ENCODE results near the gene SCT. TPM values are rescaled to one million over a fixed set of nuclear protein-coding genes. Genes with fewer than 3 reads are reported as not detected.

Gene SCT
- total RNA-seq, 4 donors from 2014 or later = 12.6 TPM; not detected in 3

DNA sequence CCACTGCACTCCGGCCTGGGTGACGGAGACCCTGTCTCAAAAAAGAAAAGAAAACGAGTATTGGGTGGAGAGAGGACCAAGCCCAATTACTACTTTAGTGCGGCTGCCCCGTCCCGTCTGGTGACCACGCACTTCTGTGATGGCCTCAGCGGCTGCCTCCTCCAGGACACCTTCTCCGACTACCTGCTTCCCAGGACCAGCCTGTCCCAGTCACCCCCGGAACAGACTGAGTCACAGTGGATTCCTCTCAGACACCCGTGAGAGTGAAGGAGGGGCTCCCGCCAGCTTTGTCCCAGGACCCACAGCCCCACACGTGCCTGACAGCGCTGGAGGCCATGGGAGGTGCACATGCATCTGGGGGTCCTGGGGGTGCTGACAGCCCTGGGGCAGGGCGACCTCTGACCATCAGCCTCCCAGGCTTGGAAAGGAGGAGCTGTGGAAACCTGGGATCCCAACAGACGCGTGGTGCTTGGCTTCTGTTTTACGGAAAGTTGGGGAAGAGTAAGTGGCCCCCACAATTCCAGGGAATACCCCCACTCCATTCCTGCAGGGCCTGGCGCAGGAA, 14.9 kb upstream of the SCT start:
- TF ChIP-seq POLR2A (IDR thresholded peaks at IDR 0.05) = no peak
- TF ChIP-seq, protein P1, sequence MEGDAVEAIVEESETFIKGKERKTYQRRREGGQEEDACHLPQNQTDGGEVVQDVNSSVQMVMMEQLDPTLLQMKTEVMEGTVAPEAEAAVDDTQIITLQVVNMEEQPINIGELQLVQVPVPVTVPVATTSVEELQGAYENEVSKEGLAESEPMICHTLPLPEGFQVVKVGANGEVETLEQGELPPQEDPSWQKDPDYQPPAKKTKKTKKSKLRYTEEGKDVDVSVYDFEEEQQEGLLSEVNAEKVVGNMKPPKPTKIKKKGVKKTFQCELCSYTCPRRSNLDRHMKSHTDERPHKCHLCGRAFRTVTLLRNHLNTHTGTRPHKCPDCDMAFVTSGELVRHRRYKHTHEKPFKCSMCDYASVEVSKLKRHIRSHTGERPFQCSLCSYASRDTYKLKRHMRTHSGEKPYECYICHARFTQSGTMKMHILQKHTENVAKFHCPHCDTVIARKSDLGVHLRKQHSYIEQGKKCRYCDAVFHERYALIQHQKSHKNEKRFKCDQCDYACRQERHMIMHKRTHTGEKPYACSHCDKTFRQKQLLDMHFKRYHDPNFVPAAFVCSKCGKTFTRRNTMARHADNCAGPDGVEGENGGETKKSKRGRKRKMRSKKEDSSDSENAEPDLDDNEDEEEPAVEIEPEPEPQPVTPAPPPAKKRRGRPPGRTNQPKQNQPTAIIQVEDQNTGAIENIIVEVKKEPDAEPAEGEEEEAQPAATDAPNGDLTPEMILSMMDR (IDR thresholded peaks at IDR 0.05) = no peak
- DNase-seq = peak in 1 of 3 donors; percentile 37
- Histone ChIP-seq H3K4me3 (no peak overlapping the region), H3K36me3 (peaks cover 0 to 13% (median 0%) of the 10 kb centered on the region in 3 donors), H3K4me1 (peaks cover 0 to 17% (median 7%) of the 10 kb centered on the region in 4 donors), H3K27me3 (peaks cover 0 to 10% of the 10 kb centered on the region in 2 donors), H3K9me3 (no peaks in the 10 kb centered on the region), H3K27ac (no peak overlapping the region)

DNA sequence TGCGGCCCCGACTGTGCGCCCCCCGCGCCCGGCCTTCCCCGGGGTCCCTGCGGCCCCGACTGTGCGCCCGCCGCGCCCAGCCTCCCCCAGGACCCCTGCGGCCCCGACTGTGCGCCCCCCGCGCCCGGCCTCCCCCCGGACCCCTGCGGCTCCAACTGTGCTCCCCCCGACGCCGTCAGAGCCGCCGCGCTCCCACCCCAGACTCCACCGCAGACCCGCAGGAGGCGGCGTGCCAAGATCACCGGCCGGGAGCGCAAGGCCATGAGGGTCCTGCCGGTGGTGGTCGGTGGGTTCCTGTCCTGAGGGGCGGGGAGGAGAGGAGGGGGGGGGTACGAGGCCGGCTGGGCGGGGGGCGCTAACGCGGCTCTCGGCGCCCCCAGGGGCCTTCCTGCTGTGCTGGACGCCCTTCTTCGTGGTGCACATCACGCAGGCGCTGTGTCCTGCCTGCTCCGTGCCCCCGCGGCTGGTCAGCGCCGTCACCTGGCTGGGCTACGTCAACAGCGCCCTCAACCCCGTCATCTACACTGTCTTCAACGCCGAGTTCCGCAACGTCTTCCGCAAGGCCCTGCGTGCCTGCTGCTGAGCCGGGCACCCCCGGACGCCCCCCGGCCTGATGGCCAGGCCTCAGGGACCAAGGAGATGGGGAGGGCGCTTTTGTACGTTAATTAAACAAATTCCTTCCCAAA, 13.2 kb upstream of the SCT start:
- peak in 1 of 3 donors; percentile 44 for DNase-seq
- Histone ChIP-seq H3K4me1 (peaks cover 0 to 20% (median 11%) of the 10 kb centered on the region in 4 donors), H3K27ac (no peak overlapping the region), H3K27me3 (peaks cover 0 to 10% of the 10 kb centered on the region in 2 donors), H3K36me3 (peaks cover 0 to 13% (median 0%) of the 10 kb centered on the region in 3 donors), H3K4me3 (peak overlapping the region in 1 of 4 donors; percentile 12), H3K9me3 (no peaks in the 10 kb centered on the region)
- no peak for TF ChIP-seq POLR2A (IDR thresholded peaks at IDR 0.05)
- TF ChIP-seq, protein P1 (IDR thresholded peaks at IDR 0.05) = no peak

- Histone ChIP-seq H3K27me3 (peaks cover 0 to 10% of the 10 kb centered on the region in 2 donors), H3K9me3 (no peaks in the 10 kb centered on the region), H3K36me3 (peaks cover 0 to 11% (median 0%) of the 10 kb centered on the region in 3 donors), H3K4me1 (peaks cover 0 to 20% (median 11%) of the 10 kb centered on the region in 4 donors), H3K4me3 (peak overlapping the region in 1 of 4 donors; percentile 12), H3K27ac (no peak overlapping the region)
- no peak for DNase-seq
- TF ChIP-seq, protein P1 (IDR thresholded peaks at IDR 0.05) = no peak
- TF ChIP-seq POLR2A (IDR thresholded peaks at IDR 0.05) = no peak
Measured at GRCh38 chr11:639332-639955, 12.5 kb upstream of the SCT start.

- no peaks in the 10 kb centered on the region for H3K9me3 ChIP-seq
- no peak for TF ChIP-seq POLR2A (IDR thresholded peaks at IDR 0.05)
- TF ChIP-seq, protein P1 (IDR thresholded peaks at IDR 0.05) = no peak
- peaks cover 0 to 10% of the 10 kb centered on the region in 2 donors for H3K27me3 ChIP-seq
- peaks cover 0 to 20% (median 11%) of the 10 kb centered on the region in 4 donors for H3K4me1 ChIP-seq
- peak in 1 of 3 donors; percentile 25 for DNase-seq
- H3K4me3 ChIP-seq = no peak overlapping the region
- peaks cover 0 to 5% (median 0%) of the 10 kb centered on the region in 3 donors for H3K36me3 ChIP-seq
- no peak overlapping the region for H3K27ac ChIP-seq
Measured at GRCh38 chr11:638631-639331, 11.8 kb upstream of the SCT start.

All from Peyer's patch (tissue), 4 donors.